ENCODE measurements around the gene CA10.

DNA sequence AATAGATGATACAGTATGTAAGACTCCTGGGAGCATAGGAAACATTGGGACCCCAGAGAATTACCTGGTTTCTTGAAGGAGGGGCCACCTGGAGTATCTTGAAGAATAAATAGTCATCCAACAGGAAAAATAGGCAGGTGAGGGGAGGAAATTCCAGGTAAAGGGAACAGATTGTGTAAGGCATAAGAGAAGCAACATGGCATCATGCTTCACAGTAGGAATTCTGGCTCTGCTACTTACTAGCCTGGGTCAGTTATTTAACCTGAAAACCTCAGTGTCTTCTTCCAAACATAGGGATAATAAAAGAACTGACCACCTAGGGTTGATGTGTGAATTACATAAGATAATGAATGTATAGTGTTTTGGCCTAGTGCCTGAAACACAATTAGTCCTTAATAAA, 122.1 kb downstream of the CA10 start:
- TF ChIP-seq POLR2A (IDR thresholded peaks at IDR 0.05) (no peak), EP300 (IDR thresholded peaks at IDR 0.05) (no peak), POLR2AphosphoS5 (IDR thresholded peaks at IDR 0.05) (no peak)
- TF ChIP-seq, protein P1, sequence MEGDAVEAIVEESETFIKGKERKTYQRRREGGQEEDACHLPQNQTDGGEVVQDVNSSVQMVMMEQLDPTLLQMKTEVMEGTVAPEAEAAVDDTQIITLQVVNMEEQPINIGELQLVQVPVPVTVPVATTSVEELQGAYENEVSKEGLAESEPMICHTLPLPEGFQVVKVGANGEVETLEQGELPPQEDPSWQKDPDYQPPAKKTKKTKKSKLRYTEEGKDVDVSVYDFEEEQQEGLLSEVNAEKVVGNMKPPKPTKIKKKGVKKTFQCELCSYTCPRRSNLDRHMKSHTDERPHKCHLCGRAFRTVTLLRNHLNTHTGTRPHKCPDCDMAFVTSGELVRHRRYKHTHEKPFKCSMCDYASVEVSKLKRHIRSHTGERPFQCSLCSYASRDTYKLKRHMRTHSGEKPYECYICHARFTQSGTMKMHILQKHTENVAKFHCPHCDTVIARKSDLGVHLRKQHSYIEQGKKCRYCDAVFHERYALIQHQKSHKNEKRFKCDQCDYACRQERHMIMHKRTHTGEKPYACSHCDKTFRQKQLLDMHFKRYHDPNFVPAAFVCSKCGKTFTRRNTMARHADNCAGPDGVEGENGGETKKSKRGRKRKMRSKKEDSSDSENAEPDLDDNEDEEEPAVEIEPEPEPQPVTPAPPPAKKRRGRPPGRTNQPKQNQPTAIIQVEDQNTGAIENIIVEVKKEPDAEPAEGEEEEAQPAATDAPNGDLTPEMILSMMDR (IDR thresholded peaks at IDR 0.05), result no peak

Data from gastroesophageal sphincter (tissue), 3 donors.